HCT116 (cell line): Measurements from ENCODE around the gene SLC35F6.

Experiments
- EGR1 ChIP-seq: IDR thresholded peaks from 2 replicates; pipeline ENCODE4 v1.6.1; 2012; ENCODE audit warnings: low read depth
- TF ChIP-seq, protein P1 (sequence below): IDR thresholded peaks from 2 replicates; pipeline ENCODE4 v1.6.1; 2012; ENCODE audit warnings: low read depth
- TF ChIP-seq, protein P2 (sequence below): IDR thresholded peaks from 2 replicates; pipeline ENCODE4 v1.6.1; 2011; ENCODE audit warnings: mild to moderate bottlenecking, low read length, moderate library complexity; ENCODE audit not compliant: insufficient replicate concordance; ENCODE audit errors: extremely low read depth

- no peak for TF ChIP-seq EGR1
- TF ChIP-seq, protein P1, sequence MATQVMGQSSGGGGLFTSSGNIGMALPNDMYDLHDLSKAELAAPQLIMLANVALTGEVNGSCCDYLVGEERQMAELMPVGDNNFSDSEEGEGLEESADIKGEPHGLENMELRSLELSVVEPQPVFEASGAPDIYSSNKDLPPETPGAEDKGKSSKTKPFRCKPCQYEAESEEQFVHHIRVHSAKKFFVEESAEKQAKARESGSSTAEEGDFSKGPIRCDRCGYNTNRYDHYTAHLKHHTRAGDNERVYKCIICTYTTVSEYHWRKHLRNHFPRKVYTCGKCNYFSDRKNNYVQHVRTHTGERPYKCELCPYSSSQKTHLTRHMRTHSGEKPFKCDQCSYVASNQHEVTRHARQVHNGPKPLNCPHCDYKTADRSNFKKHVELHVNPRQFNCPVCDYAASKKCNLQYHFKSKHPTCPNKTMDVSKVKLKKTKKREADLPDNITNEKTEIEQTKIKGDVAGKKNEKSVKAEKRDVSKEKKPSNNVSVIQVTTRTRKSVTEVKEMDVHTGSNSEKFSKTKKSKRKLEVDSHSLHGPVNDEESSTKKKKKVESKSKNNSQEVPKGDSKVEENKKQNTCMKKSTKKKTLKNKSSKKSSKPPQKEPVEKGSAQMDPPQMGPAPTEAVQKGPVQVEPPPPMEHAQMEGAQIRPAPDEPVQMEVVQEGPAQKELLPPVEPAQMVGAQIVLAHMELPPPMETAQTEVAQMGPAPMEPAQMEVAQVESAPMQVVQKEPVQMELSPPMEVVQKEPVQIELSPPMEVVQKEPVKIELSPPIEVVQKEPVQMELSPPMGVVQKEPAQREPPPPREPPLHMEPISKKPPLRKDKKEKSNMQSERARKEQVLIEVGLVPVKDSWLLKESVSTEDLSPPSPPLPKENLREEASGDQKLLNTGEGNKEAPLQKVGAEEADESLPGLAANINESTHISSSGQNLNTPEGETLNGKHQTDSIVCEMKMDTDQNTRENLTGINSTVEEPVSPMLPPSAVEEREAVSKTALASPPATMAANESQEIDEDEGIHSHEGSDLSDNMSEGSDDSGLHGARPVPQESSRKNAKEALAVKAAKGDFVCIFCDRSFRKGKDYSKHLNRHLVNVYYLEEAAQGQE, result no peak
- TF ChIP-seq, protein P2, sequence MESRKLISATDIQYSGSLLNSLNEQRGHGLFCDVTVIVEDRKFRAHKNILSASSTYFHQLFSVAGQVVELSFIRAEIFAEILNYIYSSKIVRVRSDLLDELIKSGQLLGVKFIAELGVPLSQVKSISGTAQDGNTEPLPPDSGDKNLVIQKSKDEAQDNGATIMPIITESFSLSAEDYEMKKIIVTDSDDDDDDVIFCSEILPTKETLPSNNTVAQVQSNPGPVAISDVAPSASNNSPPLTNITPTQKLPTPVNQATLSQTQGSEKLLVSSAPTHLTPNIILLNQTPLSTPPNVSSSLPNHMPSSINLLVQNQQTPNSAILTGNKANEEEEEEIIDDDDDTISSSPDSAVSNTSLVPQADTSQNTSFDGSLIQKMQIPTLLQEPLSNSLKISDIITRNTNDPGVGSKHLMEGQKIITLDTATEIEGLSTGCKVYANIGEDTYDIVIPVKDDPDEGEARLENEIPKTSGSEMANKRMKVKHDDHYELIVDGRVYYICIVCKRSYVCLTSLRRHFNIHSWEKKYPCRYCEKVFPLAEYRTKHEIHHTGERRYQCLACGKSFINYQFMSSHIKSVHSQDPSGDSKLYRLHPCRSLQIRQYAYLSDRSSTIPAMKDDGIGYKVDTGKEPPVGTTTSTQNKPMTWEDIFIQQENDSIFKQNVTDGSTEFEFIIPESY, result no peak
These were observed 9.0 kb upstream of the SLC35F6 start for GRCh38 chr2:26754972-26755670.
